ENCODE data around the gene MED12L.

The MED12L gene

DNA sequence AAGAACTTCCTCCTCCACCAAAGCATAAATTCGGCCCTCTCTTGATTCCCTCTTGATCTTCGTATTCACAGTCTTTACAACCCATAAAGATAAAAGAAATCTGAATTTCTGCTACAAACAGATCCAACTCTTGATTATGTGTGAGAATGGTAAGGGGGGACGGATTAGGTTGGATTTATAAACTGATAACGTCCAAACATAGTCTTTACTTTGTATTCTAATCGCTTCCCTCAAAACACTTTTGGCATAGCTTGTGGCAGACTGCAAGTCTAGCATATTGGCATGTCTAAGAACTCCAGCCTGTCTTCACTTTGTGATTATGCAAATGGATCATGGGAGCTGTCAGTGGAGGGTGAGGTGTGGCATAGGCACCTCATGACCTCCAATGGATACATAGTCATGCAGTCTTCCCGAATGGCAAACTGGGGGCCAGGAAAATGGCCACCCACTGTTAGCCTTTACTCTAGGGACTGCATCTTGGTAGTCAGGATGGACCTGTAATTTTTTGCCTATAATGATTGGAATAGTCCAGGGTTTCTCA is 141.9 kb downstream of the MED12L start:
- TF ChIP-seq, protein P1, sequence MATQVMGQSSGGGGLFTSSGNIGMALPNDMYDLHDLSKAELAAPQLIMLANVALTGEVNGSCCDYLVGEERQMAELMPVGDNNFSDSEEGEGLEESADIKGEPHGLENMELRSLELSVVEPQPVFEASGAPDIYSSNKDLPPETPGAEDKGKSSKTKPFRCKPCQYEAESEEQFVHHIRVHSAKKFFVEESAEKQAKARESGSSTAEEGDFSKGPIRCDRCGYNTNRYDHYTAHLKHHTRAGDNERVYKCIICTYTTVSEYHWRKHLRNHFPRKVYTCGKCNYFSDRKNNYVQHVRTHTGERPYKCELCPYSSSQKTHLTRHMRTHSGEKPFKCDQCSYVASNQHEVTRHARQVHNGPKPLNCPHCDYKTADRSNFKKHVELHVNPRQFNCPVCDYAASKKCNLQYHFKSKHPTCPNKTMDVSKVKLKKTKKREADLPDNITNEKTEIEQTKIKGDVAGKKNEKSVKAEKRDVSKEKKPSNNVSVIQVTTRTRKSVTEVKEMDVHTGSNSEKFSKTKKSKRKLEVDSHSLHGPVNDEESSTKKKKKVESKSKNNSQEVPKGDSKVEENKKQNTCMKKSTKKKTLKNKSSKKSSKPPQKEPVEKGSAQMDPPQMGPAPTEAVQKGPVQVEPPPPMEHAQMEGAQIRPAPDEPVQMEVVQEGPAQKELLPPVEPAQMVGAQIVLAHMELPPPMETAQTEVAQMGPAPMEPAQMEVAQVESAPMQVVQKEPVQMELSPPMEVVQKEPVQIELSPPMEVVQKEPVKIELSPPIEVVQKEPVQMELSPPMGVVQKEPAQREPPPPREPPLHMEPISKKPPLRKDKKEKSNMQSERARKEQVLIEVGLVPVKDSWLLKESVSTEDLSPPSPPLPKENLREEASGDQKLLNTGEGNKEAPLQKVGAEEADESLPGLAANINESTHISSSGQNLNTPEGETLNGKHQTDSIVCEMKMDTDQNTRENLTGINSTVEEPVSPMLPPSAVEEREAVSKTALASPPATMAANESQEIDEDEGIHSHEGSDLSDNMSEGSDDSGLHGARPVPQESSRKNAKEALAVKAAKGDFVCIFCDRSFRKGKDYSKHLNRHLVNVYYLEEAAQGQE (IDR thresholded peaks at IDR 0.05; ENCODE audit: insufficient read depth in 1 of 2, low read depth in 2 of 2, low read length in 2 of 2): no peak
- TF ChIP-seq FOXP2 (optimal IDR thresholded peaks at IDR 0.05; ENCODE audit: borderline replicate concordance, extremely low read depth, extremely low read length, insufficient read depth) (no peak), SIN3A (IDR thresholded peaks at IDR 0.05; ENCODE audit: borderline replicate concordance, insufficient read depth, low read length) (no peak), TAF1 (IDR thresholded peaks at IDR 0.05; ENCODE audit: borderline replicate concordance, insufficient read depth, low read length) (no peak), POLR2AphosphoS5 (IDR thresholded peaks at IDR 0.05; ENCODE audit: low read depth, low read length) (no peak)

DNA sequence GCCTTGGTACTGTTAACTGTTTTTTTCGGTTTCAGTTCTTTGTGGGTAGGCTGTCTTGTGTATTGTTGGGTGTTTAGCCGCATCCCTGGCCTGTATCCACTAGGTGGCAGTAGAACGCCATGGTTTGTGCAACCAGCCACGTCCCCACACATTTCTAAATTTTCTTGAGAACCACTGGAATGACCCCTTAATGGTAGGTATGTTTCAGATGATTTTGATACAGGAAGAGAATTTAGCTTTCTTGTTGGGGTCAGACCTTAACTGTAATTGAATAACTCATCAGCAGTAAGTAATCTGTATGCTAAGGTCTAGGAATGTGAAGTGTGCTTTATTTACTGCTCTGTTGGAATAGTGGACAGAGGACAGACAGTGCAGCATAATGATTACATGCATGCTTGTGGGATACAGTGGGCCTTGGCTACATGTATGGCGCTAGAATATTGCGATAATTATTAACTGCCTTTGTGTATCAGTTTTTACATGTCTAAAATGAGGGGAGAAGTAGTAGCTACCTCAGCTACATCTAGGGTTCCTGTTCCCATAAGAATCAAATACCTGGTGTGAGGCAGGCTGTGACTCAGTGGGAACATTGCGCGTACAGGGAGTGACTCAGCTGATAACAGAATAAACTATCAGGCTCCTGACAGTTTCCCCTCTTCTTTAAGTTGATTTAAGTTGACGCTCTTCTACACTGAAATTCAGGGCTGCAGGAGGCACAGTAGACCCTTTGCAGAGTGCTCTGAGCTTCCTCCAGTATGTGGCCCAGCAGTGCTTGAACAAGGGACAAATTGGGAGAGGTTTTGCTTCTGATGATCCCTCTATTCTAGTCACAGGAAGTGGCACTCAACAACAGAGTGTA is 142.6 kb downstream of the MED12L start:
- TF ChIP-seq FOXP2 (optimal IDR thresholded peaks at IDR 0.05; ENCODE audit: borderline replicate concordance, extremely low read depth, extremely low read length, insufficient read depth): no peak
- TF ChIP-seq TAF1 (IDR thresholded peaks at IDR 0.05; ENCODE audit: borderline replicate concordance, insufficient read depth, low read length): no peak
- TF ChIP-seq, protein P1 (IDR thresholded peaks at IDR 0.05; ENCODE audit: insufficient read depth in 1 of 2, low read depth in 2 of 2, low read length in 2 of 2): no peak
- no peak for TF ChIP-seq SIN3A (IDR thresholded peaks at IDR 0.05; ENCODE audit: borderline replicate concordance, insufficient read depth, low read length)
- no peak for TF ChIP-seq POLR2AphosphoS5 (IDR thresholded peaks at IDR 0.05; ENCODE audit: low read depth, low read length)

DNA sequence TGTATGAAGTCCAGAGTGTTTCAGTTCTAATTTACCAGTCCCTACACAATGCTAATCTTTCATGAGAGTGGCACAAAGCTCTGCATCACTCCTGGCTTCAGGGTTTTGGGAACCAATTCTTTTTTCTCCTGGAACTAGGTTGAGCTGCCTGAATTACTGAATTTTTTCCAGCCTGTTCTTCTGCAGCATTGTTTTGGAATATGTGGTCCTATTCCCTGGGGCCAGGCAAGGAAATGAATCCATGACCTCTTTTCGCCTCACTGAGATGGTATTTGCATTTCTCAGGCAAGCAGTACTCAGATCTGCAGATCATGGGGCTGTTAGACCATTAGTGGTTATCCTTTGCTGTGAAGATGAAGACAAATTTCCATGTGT is 143.2 kb downstream of the MED12L start:
- TF ChIP-seq TAF1 (IDR thresholded peaks at IDR 0.05; ENCODE audit: borderline replicate concordance, insufficient read depth, low read length): no peak
- TF ChIP-seq POLR2AphosphoS5 (IDR thresholded peaks at IDR 0.05; ENCODE audit: low read depth, low read length): no peak
- no peak for TF ChIP-seq SIN3A (IDR thresholded peaks at IDR 0.05; ENCODE audit: borderline replicate concordance, insufficient read depth, low read length)
- TF ChIP-seq FOXP2 (optimal IDR thresholded peaks at IDR 0.05; ENCODE audit: borderline replicate concordance, extremely low read depth, extremely low read length, insufficient read depth): no peak
- TF ChIP-seq, protein P1 (IDR thresholded peaks at IDR 0.05; ENCODE audit: insufficient read depth in 1 of 2, low read depth in 2 of 2, low read length in 2 of 2): no peak

DNA sequence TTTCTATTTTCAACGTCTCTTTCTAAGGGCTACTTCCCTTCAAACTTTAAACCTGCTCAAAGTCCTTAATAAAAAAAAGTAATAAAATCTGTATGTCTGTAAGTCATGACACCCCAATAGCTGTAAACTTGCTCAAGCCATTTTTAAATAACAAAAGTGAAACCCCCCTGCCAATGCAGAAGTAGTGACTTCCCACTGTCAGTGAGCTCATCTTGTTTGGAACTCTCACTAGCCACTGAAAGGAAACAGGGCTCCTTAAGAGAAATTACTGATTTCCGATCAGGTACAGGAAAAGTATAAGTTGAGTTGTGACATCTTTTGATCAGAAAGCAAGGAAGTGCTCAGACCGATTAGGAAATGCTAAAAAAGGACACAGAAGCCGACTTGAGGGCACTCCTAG is 145.2 kb downstream of the MED12L start:
- no peak for TF ChIP-seq SIN3A (IDR thresholded peaks at IDR 0.05; ENCODE audit: borderline replicate concordance, insufficient read depth, low read length)
- no peak for TF ChIP-seq POLR2AphosphoS5 (IDR thresholded peaks at IDR 0.05; ENCODE audit: low read depth, low read length)
- TF ChIP-seq FOXP2 (optimal IDR thresholded peaks at IDR 0.05; ENCODE audit: borderline replicate concordance, extremely low read depth, extremely low read length, insufficient read depth): no peak
- TF ChIP-seq TAF1 (IDR thresholded peaks at IDR 0.05; ENCODE audit: borderline replicate concordance, insufficient read depth, low read length): no peak
- TF ChIP-seq, protein P1 (IDR thresholded peaks at IDR 0.05; ENCODE audit: insufficient read depth in 1 of 2, low read depth in 2 of 2, low read length in 2 of 2): no peak
